HG03469 (cell line): ENCODE results near the gene GPX6.
"Not testable (repeated sequence)": the region's sequence is repeated elsewhere in the genome, so short reads cannot be mapped to it uniquely, and the experiment has no call there.

ENCODE experiments used
- ATAC-seq: cut with Tn5 transposase; IDR thresholded peaks from one replicate; pipeline ENCODE4 v1.9.1; 2021; ENCODE audit warnings: mild to moderate bottlenecking, moderate library complexity, moderate number of reproducible peaks; ENCODE audit not compliant: unreplicated experiment

Gene GPX6

GRCh38 chr6:28525496-28526039 is 10.0 kb upstream of the GPX6 start, which contains the start of gene GPX5:
GPX5 (plus strand) TSS chr6:28525881; CDS start chr6:28526014, 133 bp downstream.
- no peak for ATAC-seq

DNA sequence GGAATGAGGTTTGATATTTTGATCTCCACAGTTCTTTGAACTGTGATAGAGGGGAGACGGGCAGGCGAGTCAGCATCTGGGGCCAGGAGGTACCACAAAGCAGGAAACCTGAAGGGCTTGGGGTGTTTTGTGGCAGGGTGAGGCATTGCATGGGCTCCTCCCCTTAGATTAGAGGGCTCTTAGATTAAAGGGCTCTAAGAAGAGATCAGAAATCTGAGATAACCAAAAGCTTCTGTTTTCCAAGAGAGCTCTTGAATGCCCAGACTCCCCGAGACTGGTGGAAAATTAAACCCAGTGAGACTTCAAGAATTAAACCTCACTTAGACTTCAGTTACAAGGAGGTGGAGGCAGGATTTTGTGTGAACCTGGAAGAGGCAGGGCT is 7.6 kb upstream of the GPX6 start:
- no peak for ATAC-seq

DNA sequence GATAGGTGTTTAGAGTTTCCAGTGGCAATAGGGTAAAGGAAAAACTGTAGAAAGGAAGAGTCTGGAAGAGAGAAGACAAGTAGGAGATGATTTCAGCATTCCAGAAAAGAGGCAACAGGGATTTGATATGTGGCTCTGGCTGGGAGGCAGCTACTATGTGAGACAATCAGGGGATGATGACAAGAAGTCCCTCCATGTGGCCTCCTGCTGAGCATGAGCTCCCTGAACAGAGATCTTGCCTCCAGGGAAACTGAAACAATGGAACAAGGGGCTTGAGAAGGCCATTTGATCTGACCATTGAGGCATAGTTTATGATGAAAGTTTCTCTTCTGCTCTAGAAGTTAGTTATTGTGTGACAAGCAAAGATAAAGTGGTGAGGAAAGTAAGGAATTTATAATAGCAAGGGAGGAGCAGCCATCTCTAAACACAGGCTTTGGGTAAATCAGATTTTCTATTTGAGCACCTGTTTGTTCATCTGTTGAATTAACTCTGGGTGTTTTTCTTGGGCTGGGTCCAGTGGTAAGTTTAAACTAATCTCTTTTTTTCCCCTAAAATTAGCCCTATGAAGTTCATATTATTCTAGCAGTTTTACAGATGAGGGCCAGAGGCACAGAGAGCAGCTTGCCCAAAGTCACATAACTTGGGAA is 7.1 kb upstream of the GPX6 start:
- ATAC-seq = no peak

GRCh38 chr6:28517964-28518363 is 2.4 kb upstream of the GPX6 start:
- ATAC-seq = no peak

GRCh38 chr6:28512387-28512786 is 3.2 kb downstream of the GPX6 start:
- ATAC-seq = not testable (repeated sequence)

GRCh38 chr6:28511628-28512300 is 3.8 kb downstream of the GPX6 start:
- no peak for ATAC-seq

- ATAC-seq = no peak
Measured at GRCh38 chr6:28506807-28507475, 8.7 kb downstream of the GPX6 start.

DNA sequence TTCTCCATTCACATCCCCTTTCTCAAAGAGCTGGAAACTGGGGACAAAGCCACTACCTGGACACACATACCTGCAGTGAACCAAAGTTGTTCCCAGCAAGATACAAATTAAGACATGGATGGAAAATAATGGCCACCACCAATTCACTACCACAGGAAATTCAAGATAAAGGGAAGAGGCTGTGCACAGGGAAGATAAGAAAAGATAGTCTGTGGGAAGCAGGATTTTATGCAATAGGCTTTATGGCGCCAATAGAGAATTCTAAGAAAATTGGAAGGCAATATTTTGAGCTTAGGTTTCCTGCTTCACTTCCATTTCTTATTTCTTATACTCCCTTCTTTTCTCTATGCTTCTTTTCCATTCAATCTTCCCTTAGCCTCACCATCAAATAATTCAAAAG is 9.9 kb downstream of the GPX6 start:
- ATAC-seq = no peak

GRCh38 chr6:28502709-28503305 is 12.8 kb downstream of the GPX6 start:
- not testable (repeated sequence) for ATAC-seq

DNA sequence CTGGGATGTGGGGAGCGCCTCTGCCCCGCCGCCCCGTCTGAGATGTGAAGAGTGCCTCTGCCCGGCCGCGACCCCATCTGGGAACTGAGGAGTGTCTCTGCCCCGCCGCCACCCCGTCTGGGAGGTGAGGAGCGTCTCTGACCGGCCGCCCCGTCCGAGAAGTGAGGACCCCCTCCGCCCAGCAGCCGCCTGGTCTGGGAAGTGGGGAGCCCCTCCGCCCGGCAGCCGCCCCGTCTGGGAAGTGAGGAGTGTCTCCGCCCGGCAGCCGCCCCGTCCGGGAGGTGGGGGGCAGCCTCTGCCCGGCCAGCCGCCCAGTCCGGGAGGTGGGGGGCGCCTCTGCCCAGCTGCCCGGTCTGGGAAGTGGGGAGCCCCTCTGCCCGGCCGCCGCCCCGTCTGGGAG is 13.5 kb downstream of the GPX6 start:
- not testable (repeated sequence) for ATAC-seq

DNA sequence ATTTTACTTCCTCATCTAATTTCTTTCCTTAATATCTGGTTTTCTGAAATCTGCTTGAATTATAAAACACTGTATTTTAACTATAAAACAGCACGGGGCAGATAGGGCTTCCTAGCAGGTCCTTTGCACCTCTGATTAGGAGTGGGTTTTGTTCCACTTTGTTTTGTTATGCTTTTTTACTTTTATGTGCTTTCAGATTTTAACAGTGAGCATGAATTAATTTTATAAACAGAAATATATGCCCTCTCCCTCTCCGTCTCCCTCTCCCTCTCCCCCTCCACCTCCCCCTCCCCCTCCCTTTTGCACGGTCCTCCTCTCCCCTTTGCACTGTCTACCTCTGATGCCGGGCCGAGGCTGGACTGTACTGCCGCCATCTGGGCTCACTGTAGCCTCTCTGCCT is 14.3 kb downstream of the GPX6 start:
- no peak for ATAC-seq

DNA sequence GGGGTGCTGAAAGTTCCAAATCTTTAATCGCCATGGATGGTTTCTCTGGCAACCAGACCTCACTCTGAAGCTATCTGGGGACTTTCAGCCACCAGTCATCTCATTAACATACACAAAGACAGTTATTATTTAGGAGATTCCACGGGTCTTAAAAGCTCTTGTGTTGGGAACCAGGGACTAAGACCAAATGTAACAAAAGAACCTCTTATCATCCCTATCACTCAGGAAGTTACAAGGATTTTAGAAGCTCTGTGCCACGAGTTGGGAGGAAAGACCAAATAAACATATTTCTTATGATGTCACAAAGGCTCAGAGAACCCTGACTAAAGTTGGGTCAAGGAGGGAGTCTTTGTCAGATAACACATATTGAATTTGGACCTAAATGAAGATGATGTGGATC is 17.7 kb downstream of the GPX6 start:
- no peak for ATAC-seq

- no peak for ATAC-seq
Measured at GRCh38 chr6:28497306-28497705, 18.3 kb downstream of the GPX6 start.

DNA sequence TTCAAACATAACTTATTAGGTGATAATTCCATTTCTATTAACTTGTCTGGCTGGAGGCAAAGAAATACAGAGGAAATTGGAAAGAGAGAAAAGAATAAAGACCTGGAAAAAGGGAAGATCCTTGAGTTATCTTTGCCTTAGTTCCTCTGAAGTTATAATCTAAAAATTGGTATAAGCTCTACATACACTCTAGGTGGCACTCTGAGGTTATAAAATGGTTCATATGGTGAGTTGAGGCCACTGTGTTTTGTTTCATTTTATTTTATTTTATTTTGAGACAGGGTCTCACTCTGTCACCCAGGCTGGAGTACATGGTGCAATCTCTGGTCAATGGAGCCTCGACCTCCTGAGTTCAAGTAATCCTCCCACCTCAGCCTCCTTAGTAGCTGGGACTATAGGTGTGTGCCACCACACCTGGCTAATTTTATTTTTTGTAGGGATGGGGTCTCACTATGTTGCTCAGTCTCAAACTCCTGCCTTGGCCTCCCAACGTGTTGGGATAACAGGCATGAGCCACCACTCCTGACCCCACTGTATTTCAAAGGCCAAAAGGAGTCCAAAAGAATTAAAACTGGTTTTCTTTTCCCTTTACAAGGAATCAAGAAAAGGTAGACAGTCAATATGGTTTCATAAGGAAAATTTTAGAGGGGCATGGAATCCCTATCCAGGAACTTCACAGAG is 19.4 kb downstream of the GPX6 start:
- no peak for ATAC-seq

- ATAC-seq = no peak
Measured at GRCh38 chr6:28491984-28492317, 23.6 kb downstream of the GPX6 start.

DNA sequence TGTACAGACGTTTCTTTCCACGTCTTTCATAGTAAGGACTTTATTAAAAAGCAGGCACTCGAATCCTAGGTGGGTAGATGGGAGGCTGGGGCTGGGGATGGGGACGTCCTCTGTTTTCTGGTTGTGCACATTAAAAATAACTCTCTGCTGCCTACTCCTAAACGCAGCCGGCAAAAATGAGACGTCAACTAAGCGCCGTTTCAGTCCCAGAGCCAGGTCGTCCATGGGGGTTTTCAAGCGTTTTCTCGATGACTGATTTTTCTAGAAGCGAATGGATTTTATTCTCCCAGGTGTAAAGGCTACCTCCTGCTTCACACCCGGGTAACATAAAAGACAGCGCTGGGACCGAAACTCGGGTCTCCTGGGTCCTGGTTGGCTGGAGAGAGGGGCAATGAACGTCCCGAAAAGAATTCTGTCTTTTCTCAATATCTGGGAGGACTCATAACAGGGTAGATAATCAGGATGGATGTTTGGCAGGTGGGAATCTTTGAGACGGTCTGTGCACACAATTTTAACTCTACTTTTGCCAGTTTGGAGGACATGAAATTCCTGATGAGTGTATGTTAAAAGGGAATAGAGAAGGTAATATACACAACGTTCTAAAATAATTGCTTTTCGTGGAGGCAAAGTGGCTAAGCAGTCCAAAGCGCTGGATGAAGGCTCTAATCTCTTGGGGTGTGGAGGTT is 25.2 kb downstream of the GPX6 start:
- no peak for ATAC-seq

- peak; percentile 62 for ATAC-seq
Measured at GRCh38 chr6:28489366-28490204, 26.0 kb downstream of the GPX6 start.

DNA sequence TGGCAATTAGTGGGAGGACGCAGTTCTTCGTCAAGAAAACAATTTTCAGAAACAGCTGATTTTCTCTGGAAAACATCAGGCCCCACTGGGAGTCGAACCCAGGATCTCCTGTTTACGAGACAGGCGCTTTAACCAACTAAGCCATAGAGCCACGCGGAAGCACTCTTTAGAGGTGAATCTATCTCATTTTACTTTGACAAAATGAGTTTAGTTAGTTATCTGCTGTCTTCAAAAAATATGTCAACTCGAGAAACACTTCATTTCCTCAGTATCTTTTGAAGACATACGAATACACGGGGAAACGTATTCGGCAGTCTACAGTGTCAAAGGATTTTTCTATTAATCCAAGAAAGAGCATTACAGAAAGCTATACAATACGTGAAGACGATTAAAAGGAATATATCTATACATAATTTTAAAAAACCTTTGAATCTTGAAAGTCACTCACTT is 26.7 kb downstream of the GPX6 start:
- no peak for ATAC-seq

GRCh38 chr6:28486988-28487742 is 28.4 kb downstream of the GPX6 start:
- ATAC-seq = no peak
